HepG2 (cell line): Measurements from ENCODE around the gene ACBD6. TPM values are rescaled to one million over a fixed set of nuclear protein-coding genes. Genes with fewer than 3 reads are reported as not detected.

Source experiments
- ATAC-seq: fragments of 200-7000 bp; cut with Tn5 transposase; 3 replicates; pipeline ENCODE4 v1.9.1; 2020; ENCODE audit warnings: mild to moderate bottlenecking, moderate library complexity
- BruUV-seq: library from RNA; stranded (reverse); fragments of 400-500 nt; replicated peaks from 2 replicates; lab custom pipeline; 2021; lab: Mats Ljungman, UMichigan
- CTCF ChIA-PET: fragments of 300-600 bp; formaldehyde crosslinking; extraction: SDS; loops from one replicate; lab custom pipeline; 2021; ENCODE audit warnings: low total read pairs, inconsistent platforms, low intra/inter-chr PET ratio; lab: Yijun Ruan, JAX
- POLR2A ChIA-PET: fragments of 350-600 bp; sonication (Branson Sonifier 250); formaldehyde crosslinking; loops from one replicate; lab custom pipeline; 2020; ENCODE audit warnings: antibody characterized with exemption, inconsistent platforms; lab: Yijun Ruan, JAX
- DNase-seq: peaks from one replicate; pipeline ENCODE4 v3.0.0-alpha.2; 2015; ENCODE audit warnings: low spot score
- FAIRE-seq: peaks from 3 replicates; lab custom pipeline; 2011; peaks lifted over from hg19 to GRCh38; lab: Jason Lieb, UNC
- H2AFZ ChIP-seq: one replicate; pipeline ENCODE4 v1.6.1; 2011; ENCODE audit warnings: low read length, inconsistent platforms
- H3K27ac ChIP-seq: fragments of 300-600 bp; 3 replicates; pipeline ENCODE4 v1.8.0; 2011; ENCODE audit warnings: mixed run types, mild to moderate bottlenecking, mixed read lengths, low read length, inconsistent platforms; ENCODE audit not compliant: insufficient read depth; ENCODE audit errors: extremely low read length
- H3K27me3 ChIP-seq, 2 experiments: fragments of 200-600 bp in 1 of 2; 2 replicates in 1 of 2; 3 replicates in 1 of 2; pipeline versions ENCODE4 v1.6.0 to v1.8.0; 2011; ENCODE audit warnings: low read length in 2 of 2, mild to moderate bottlenecking in 2 of 2, moderate library complexity in 2 of 2, inconsistent platforms in 1 of 2; ENCODE audit not compliant: insufficient read depth in 2 of 2, control insufficient read depth in 1 of 2
- H3K36me3 ChIP-seq, 2 experiments: fragments of 200-600 bp in 1 of 2; replicated peaks in 1 of 2; 2 replicates in 1 of 2; 3 replicates in 1 of 2; pipeline versions ENCODE4 v1.5.1 to v1.8.0; 2011; ENCODE audit warnings: low read length in 2 of 2, inconsistent platforms in 1 of 2; ENCODE audit not compliant: insufficient read depth in 2 of 2, control insufficient read depth in 1 of 2
- H3K4me1 ChIP-seq: 2 replicates; pipeline ENCODE4 v1.5.1; 2012; ENCODE audit warnings: low read length, inconsistent platforms; ENCODE audit not compliant: insufficient read depth
- H3K4me2 ChIP-seq: 2 replicates; pipeline ENCODE4 v1.6.0; 2011; ENCODE audit warnings: low read depth, low read length, inconsistent platforms
- H3K4me3 ChIP-seq, 3 experiments: fragments of 200-600 bp in 1 of 3; sonication (generic), shearing (Covaris generic) in 1 of 3; replicated peaks in 1 of 3; 2 replicates each; pipeline ENCODE4 v1.5.1; 2011 to 2016; ENCODE audit warnings: low read length in 3 of 3, inconsistent platforms in 2 of 3, low read depth in 2 of 3, mild to moderate bottlenecking in 2 of 3, control low read depth in 1 of 3, mixed read lengths in 1 of 3; ENCODE audit not compliant: insufficient read depth in 1 of 3
- H3K79me2 ChIP-seq: one replicate; pipeline ENCODE4 v1.6.1; 2011; ENCODE audit warnings: low read length, inconsistent platforms; ENCODE audit not compliant: insufficient read depth
- H3K9ac ChIP-seq: 2 replicates; pipeline ENCODE4 v1.6.0; 2011; ENCODE audit warnings: mild to moderate bottlenecking, low read depth, low read length, inconsistent platforms; ENCODE audit not compliant: insufficient read depth
- H3K9me3 ChIP-seq: 2 replicates; pipeline ENCODE4 v1.5.1; 2012; ENCODE audit warnings: mild to moderate bottlenecking, low read length
- H4K20me1 ChIP-seq: 2 replicates; pipeline ENCODE4 v1.6.0; 2011; ENCODE audit warnings: inconsistent platforms, mild to moderate bottlenecking, low read length, moderate library complexity; ENCODE audit not compliant: insufficient read depth
- FOXO4 ChIP-seq: sonication (generic); formaldehyde crosslinking; conservative IDR thresholded peaks from 2 replicates; pipeline ENCODE4 v1.8.1; 2023; ENCODE audit warnings: missing genetic modification reagents
- NFKB2 ChIP-seq: sonication (generic); formaldehyde crosslinking; IDR thresholded peaks from 2 replicates; pipeline ENCODE4 v1.4.0; 2020; ENCODE audit warnings: missing genetic modification reagents, borderline replicate concordance
- NONO ChIP-seq, 2 experiments: fragments of 450-650 bp in 1 of 2; sonication (generic) in 1 of 2; formaldehyde crosslinking in 1 of 2; IDR thresholded peaks in 1 of 2; conservative IDR thresholded peaks in 1 of 2; 2 replicates each; pipeline versions ENCODE4 v1.6.1 to v1.8.0; 2017 to 2022; ENCODE audit warnings: mild to moderate bottlenecking in 1 of 2, missing genetic modification reagents in 1 of 2, moderate library complexity in 1 of 2
- SOX13 ChIP-seq, 3 experiments: fragments of 450-650 bp in 1 of 3; sonication (generic) in 1 of 3; formaldehyde crosslinking in 1 of 3; IDR thresholded peaks in 2 of 3; conservative IDR thresholded peaks in 1 of 3; 2 replicates each; pipeline versions ENCODE4 v1.5.0 to v1.6.1; 2016 to 2020; ENCODE audit warnings: antibody characterized with exemption in 1 of 3, mild to moderate bottlenecking in 1 of 3, missing compliant biosample characterization in 1 of 3, missing genetic modification reagents in 1 of 3, moderate library complexity in 1 of 3
- TAF1 ChIP-seq: sonication (generic); formaldehyde crosslinking; IDR thresholded peaks from 2 replicates; pipeline ENCODE4 v1.4.0; 2020; ENCODE audit warnings: missing genetic modification reagents
- ZFYVE20 ChIP-seq: sonication (generic); formaldehyde crosslinking; IDR thresholded peaks from 2 replicates; pipeline ENCODE4 v1.8.0; 2023; ENCODE audit warnings: low read depth, mild to moderate bottlenecking, moderate library complexity, missing genetic modification reagents, borderline replicate concordance
- ZNF205 ChIP-seq: IDR thresholded peaks from 2 replicates; pipeline ENCODE4 v1.6.1; 2018; ENCODE audit warnings: missing biosample characterization, missing genetic modification reagents
- ZNF441 ChIP-seq: sonication (generic); formaldehyde crosslinking; IDR thresholded peaks from 2 replicates; pipeline ENCODE4 v1.7.0; 2021; ENCODE audit warnings: missing genetic modification reagents, borderline replicate concordance
- WGBS: methylation state at CpG from one replicate; pipeline ENCODE4 v1.1.6; 2017; ENCODE audit warnings: low lambda C conversion rate; 5-methylcytosine and 5-hydroxymethylcytosine counted together
- in situ Hi-C: cut with HindIII; loops from 2 replicates; pipeline ENCODE4 v1.10.0; 2017; ENCODE audit warnings: low pct_unique_long_range_greater_than_20kb; ENCODE audit not compliant: extremely low pct_ligation_motif_present
- intact Hi-C: fragments of 100-400 bp; cut with micrococcal nuclease; formaldehyde crosslinking; loops from one replicate; pipeline ENCODE4 v1.10.0; 2022; ENCODE audit not compliant: unreplicated experiment
- polyA plus RNA-seq, 8 experiments: library from polyadenylated mRNA; depleted of rRNA in 3 of 8; stranded (reverse) in 7 of 8; unstranded in 1 of 8; fragments of >200 nt; fragmentation: Illumina TruSeq in 4 of 8; extraction: Trizol in 4 of 8; gene quantifications; 2 replicates each; pipeline versions ENCODE4 v1.2.1 to v1.2.3, GENCODE V29; 2011 to 2016; ENCODE audit warnings: low read depth in 4 of 8, missing spikeins in 1 of 8, mixed read lengths in 1 of 8; ENCODE audit not compliant: insufficient read depth in 1 of 8
- total RNA-seq, 5 experiments: library from RNA; depleted of rRNA; stranded (reverse); fragments of >200 nt; fragmentation: Illumina TruSeq; extraction: Trizol; gene quantifications; 2 replicates each; pipeline ENCODE4 v1.2.3, GENCODE V29; 2016; ENCODE audit warnings: low read depth in 1 of 5
- TF ChIP-seq, protein P1 (sequence below): sonication (generic); formaldehyde crosslinking; IDR thresholded peaks from 2 replicates; pipeline ENCODE4 v1.5.0; 2020; ENCODE audit warnings: missing genetic modification reagents
- TF ChIP-seq, protein P2 (sequence below): IDR thresholded peaks from 2 replicates; pipeline ENCODE4 v1.6.1; 2012; ENCODE audit warnings: low read depth, low read length, improper control_type of control experiment
- TF ChIP-seq, protein P3 (sequence below): sonication (generic); formaldehyde crosslinking; IDR thresholded peaks from 2 replicates; pipeline ENCODE4 v1.9.0; 2021; ENCODE audit warnings: missing genetic modification reagents, mild to moderate bottlenecking, borderline replicate concordance
- TF ChIP-seq, protein P4 (sequence below): sonication (generic); formaldehyde crosslinking; IDR thresholded peaks from 2 replicates; pipeline ENCODE4 v1.4.0; 2020; ENCODE audit warnings: mild to moderate bottlenecking, missing genetic modification reagents, borderline replicate concordance

ACBD6 gene
- total and polyA plus RNA-seq, 2 of the 13 experiments (the other 11 are each of a cell fraction or from before 2014, with no cell fraction given) = 33.5 to 47.2 TPM

GRCh38 chr1:180299479-180300221, 202.7 kb downstream of the ACBD6 start (continued):
- TF ChIP-seq, protein P1, sequence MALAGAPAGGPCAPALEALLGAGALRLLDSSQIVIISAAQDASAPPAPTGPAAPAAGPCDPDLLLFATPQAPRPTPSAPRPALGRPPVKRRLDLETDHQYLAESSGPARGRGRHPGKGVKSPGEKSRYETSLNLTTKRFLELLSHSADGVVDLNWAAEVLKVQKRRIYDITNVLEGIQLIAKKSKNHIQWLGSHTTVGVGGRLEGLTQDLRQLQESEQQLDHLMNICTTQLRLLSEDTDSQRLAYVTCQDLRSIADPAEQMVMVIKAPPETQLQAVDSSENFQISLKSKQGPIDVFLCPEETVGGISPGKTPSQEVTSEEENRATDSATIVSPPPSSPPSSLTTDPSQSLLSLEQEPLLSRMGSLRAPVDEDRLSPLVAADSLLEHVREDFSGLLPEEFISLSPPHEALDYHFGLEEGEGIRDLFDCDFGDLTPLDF (CRISPR knock-in tag) = no peak
- TF ChIP-seq ZNF205 (CRISPR knock-in tag) = no peak

GRCh38 chr1:180295999-180296398, 206.4 kb downstream of the ACBD6 start:
- CTCF ChIA-PET = no interaction called here
- Histone ChIP-seq H3K4me3 (no peak overlapping the region), H3K4me2 (no peak overlapping the region), H3K4me1 (peaks cover 11% of the 10 kb centered on the region), H2AFZ (no peak overlapping the region), H4K20me1 (no peaks in the 10 kb centered on the region), H3K27ac (no peak overlapping the region), H3K9me3 (peaks cover 7% of the 10 kb centered on the region), H3K79me2 (no peaks in the 10 kb centered on the region), H3K36me3 (peaks cover 0 to 1% of the 10 kb centered on the region in 2 experiments; a peak in 1 of 5 replicates), H3K27me3 (no peaks in the 10 kb centered on the region), H3K9ac (no peak overlapping the region)
- FAIRE-seq (no peak), DNase-seq (no peak), ATAC-seq (no peak)
- in situ Hi-C loops = no loop called here
- 94% methylated on average over 1 of the region's 1 CpG for WGBS
- BruUV-seq = no TSS peak
- POLR2A ChIA-PET = no interaction called here
- intact Hi-C loops = no loop called here
- TF ChIP-seq NFKB2 (no peak), NONO (IDR thresholded peaks at IDR 0.05) (no peak), NONO (CRISPR knock-in tag; conservative IDR thresholded peaks at IDR 0.05) (no peak), TAF1 (CRISPR knock-in tag) (no peak), SOX13 (IDR thresholded peaks at IDR 0.05) (no peak), SOX13 (CRISPR knock-in tag; conservative IDR thresholded peaks at IDR 0.05 in 1 of 2, IDR thresholded peaks at IDR 0.05 in 1 of 2) (no peak), ZNF441 (CRISPR knock-in tag) (no peak), ZFYVE20 (CRISPR knock-in tag) (no peak), FOXO4 (no peak)
- TF ChIP-seq, protein P2, sequence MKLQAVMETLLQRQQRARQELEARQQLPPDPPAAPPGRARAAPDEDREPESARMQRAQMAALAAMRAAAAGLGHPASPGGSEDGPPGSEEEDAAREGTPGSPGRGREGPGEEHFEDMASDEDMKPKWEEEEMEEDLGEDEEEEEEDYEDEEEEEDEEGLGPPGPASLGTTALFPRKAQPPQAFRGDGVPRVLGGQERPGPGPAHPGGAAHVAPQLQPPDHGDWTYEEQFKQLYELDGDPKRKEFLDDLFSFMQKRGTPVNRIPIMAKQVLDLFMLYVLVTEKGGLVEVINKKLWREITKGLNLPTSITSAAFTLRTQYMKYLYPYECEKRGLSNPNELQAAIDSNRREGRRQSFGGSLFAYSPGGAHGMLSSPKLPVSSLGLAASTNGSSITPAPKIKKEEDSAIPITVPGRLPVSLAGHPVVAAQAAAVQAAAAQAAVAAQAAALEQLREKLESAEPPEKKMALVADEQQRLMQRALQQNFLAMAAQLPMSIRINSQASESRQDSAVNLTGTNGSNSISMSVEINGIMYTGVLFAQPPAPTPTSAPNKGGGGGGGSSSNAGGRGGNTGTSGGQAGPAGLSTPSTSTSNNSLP = no peak
- TF ChIP-seq, protein P3, sequence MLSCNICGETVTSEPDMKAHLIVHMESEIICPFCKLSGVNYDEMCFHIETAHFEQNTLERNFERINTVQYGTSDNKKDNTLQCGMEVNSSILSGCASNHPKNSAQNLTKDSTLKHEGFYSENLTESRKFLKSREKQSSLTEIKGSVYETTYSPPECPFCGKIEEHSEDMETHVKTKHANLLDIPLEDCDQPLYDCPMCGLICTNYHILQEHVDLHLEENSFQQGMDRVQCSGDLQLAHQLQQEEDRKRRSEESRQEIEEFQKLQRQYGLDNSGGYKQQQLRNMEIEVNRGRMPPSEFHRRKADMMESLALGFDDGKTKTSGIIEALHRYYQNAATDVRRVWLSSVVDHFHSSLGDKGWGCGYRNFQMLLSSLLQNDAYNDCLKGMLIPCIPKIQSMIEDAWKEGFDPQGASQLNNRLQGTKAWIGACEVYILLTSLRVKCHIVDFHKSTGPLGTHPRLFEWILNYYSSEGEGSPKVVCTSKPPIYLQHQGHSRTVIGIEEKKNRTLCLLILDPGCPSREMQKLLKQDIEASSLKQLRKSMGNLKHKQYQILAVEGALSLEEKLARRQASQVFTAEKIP (CRISPR knock-in tag) = no peak
- TF ChIP-seq, protein P4, sequence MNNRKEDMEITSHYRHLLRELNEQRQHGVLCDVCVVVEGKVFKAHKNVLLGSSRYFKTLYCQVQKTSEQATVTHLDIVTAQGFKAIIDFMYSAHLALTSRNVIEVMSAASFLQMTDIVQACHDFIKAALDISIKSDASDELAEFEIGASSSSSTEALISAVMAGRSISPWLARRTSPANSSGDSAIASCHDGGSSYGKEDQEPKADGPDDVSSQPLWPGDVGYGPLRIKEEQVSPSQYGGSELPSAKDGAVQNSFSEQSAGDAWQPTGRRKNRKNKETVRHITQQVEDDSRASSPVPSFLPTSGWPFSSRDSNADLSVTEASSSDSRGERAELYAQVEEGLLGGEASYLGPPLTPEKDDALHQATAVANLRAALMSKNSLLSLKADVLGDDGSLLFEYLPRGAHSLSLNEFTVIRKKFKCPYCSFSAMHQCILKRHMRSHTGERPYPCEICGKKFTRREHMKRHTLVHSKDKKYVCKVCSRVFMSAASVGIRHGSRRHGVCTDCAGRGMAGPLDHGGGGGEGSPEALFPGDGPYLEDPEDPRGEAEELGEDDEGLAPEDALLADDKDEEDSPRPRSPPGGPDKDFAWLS = no peak
